ENCODE results near the gene KSR1.

KSR1 gene

GRCh38 chr17:27575096-27575911 is 119.1 kb downstream of the KSR1 start:
- DNase-seq: no peak

DNA sequence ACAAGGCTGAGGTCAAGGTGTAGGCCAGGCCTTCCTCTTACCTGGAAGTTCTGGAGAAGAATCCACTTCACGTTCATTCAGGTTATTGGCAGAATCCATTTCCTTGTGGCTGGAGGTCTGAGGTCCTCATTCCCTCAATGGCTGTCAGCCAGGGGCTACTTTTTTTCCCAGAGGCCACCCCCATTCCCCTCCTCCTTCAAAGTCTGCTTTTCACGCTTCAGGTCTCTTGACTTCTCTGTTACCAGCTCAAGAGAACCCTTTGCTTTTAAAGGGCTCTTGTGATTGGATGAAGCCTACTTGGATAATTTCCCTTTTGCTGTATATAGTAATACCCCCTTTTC is 119.6 kb downstream of the KSR1 start:
- DNase-seq: no peak

GRCh38 chr17:27576477-27577083 is 120.3 kb downstream of the KSR1 start:
- DNase-seq: no peak

- DNase-seq: no peak
Measured at GRCh38 chr17:27577121-27577761, 121.0 kb downstream of the KSR1 start.

DNA sequence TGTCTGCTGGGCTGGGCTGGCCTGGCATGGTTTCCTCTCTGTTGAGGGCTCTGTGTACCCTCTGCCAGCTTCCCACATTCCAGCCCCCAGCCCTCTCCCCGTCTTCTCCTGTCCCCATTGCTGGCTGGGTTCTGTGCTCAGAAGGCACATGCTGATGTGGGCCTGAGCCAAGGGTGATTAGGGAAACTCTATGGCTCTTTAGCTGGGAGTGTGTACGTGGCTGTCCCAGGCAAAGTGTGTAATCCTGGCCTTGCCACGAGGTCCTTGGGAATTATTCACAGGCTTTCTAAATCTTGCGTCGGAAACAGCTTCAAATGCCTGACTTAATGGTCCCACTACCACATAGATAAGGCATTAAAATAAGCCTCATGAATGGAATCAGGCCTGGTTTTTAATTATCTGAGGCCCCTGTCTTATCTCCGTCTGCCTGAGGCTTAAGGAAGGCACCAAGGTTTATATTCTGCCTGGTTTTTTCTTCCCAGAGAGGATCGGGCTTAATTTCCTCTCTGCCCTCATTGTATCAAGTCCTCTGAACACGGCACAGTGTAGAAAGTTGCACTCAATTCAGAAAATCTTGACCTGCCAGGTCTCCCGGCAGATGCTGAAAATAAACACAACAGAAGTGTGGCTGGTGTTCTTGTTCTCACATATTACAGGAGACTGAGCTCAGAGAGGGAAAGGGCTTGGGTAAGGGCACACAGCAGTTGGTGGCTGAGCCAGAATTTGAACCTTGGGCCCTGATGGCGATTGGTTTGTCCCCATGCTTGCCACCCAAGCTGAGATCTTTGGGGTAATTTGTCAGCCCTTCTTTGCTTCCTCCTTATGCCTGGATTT is 121.9 kb downstream of the KSR1 start:
- DNase-seq: no peak

DNA sequence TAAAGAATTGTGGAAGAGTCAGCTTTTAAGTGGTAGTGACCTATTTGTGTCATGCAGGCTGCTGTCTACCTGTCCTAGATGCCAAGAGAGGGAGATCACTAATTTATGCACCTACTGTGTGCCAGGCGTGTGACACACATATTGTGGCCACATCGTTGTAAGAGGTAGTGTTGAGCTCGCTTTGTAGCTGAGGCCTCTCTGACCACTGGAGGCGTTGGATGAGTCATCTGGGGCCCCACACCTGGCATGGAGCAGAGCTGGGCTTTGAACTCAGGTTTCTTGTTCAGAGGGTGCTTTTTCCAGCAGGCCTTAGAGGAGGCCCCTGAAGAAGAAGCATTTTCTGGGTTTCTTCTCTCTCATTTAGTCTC is 122.5 kb downstream of the KSR1 start:
- DNase-seq: no peak

DNA sequence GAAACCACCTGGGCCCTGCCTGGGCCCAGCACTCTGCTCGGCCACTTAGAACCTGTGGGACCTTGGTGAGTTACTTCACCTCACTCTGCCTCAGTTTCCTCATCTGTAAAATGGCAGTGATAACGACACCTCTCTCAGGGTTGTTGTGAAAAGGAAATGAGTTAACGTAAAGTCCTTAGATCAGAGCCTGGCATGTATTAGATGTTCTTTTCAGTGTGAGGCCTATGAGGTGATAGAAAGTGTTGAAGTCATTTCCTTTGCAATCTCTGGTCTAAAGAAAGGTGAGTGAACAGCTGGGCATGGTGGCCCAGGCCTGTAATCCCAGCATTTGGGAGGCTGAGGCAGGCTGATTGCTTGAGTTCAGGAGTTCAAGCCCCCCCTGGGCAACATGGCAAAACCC is 123.1 kb downstream of the KSR1 start:
- DNase-seq: no peak

DNA sequence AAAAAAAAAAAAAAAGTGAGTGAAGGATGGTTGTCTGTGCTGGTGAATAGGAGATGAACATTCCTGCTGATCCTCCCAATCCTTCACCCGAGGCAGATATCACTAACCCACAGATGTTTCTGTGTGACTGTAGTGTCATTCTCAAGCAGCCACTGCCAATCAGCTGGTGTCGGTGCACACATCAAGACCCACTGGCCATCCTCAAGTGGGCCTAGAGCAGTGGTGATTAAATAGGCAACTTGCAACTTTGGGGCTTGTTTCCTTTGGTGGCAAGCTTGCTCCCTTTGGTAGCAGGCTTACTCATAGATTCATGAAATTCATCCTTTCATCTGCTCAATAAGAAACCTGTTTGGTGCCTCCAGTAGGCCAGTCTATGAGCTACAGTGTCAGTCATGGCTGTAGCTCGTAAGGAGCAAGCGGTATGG is 123.7 kb downstream of the KSR1 start:
- DNase-seq: no peak

DNA sequence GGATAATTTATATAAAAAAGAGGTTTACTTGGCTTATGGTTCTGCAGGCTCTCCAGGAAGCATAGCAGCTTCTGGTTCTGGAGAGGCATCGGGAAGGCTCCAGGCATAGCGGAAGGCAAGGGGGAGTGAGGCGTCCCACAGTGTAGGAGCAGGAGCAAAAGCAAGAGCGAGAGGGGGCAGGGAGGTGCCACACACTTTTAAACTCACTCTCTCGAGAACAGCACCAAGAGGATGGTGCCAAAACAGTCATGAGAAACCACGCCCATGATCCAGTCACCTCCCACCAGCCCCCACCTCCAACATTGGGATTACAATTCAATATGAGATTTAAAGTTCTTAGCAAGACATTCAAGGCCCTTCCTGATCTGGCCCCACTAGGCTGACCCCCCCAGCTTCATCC is 124.8 kb downstream of the KSR1 start:
- no peak for DNase-seq

DNA sequence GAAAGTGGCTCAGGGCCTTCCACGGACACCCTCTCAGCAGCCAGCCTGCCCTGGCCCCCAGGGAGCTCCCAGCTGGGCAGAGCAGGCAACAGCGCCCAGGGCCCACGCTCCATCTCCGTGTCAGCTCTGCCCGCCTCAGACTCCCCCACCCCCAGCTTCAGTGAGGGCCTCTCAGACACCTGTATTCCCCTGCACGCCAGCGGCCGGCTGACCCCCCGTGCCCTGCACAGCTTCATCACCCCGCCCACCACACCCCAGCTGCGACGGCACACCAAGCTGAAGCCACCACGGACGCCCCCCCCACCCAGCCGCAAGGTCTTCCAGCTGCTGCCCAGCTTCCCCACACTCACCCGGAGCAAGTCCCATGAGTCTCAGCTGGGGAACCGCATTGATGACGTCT is 126.4 kb downstream of the KSR1 start:
- DNase-seq: no peak

GRCh38 chr17:27585153-27585681 is 129.0 kb downstream of the KSR1 start:
- no peak for DNase-seq

- no peak for DNase-seq
Measured at GRCh38 chr17:27585792-27586191, 129.5 kb downstream of the KSR1 start.

DNA sequence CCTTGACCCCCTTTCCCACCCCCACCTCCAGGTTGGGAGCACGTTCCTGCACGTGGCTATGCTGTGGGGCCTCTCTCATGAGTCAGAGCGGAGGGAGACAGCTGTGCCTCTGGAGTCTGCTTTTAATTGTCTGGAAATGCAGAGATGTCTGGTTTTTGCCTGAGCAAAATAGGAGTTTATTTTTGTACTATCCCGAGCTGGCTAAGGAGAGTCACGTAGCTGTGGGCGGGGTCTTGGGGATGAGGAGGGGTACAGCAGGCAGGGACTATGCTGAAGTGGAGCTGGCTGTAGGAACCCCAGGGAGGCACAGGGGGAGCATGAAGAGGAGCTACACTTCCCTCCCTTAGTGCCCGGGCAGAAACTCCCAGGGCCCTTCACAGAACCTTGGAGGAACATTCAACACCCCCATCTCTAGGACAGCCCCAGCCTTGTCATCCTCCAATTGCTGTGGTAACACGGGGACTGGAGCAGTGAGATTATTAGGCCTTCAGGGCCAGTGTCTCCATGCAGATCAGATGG is 130.0 kb downstream of the KSR1 start:
- no peak for DNase-seq

DNA sequence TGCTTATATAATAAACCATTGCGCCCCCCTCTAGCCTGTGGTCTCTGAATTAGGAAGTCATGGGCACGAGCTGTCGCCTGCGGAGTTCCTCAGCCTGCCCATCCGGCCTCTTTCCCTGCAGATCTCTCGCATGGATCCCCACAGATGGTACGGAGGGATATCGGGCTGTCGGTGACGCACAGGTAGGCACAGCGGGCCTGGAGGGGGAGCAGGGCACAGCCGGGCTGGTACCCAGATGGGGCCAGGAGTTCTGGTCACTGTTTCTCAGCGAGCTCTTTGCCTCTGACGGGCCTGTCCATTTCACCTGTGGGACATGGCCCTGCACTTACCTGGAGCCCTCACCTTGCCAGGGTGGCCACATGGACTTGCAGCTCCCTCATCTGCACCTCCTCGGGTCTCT is 132.1 kb downstream of the KSR1 start:
- DNase-seq: no peak

- DNase-seq: no peak
Measured at GRCh38 chr17:27590864-27591263, 134.6 kb downstream of the KSR1 start.

DNA sequence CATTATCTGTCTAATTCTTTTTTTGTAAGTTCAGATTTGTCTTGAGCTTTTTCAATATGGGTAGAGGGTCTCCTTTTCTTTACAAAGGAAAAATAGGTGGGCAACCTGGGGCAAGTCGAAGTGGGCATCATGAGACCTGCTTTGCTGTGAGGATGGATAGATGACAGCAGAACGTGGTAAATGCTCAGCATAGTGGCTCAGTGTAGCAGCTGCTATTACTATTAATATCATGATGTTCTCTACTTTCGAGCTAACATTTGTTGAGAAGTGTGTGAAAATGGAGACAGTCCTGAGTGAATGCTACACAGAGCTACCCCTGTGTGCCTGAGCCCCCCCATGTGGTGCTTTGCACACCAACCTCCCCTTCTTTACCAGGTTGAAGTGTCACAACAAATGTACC is 135.7 kb downstream of the KSR1 start:
- DNase-seq: no peak

DNA sequence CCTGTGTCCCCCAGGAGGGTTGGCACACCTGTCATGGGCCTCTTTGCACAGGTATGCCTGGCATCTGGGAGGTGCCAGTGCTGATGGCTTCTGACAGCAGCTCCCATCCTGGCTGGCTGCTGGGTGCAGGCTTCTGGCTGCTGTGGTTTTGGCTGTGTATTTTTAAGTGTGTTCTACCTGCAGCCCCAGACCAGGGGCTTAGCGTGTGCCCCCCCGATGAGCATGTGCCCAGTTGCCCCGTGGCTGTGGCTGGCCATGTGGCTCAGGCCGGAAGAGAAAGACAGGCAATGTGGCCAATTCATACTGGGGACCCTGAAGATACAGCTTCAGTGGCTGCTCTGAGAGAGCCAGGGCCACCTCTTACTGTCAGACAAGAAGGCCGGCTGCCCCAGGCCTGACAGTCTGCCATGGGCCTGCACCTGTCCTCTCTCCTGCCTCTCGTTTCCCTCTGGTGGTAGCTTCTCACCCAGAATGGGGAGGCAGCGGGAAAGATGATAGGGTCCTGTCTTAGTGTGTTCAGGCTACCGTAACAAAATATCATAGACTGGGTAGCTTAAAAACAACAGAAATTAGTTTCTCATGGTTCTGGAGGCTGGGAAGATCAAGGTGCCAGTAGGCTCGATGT is 137.1 kb downstream of the KSR1 start:
- DNase-seq: no peak

DNA sequence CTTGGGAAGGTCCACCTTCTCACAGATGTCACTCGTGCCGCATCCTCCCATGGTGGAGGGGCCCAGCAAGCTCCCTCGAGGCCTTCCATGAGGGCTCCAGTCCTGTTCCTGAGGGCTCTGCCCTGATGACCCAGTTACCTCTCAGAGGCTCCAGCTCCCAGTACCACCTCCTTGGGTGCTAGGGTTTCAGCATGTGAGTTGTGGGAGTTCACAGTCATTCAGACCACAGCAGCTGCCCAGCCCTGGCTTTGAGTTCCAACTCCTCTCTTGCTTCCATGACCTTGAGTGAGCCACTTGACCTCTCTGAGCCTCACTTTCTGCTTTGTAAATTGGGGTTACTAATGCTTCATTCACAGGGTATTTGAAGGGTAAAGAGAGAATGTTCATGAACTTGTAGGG is 137.6 kb downstream of the KSR1 start:
- no peak for DNase-seq

DNA sequence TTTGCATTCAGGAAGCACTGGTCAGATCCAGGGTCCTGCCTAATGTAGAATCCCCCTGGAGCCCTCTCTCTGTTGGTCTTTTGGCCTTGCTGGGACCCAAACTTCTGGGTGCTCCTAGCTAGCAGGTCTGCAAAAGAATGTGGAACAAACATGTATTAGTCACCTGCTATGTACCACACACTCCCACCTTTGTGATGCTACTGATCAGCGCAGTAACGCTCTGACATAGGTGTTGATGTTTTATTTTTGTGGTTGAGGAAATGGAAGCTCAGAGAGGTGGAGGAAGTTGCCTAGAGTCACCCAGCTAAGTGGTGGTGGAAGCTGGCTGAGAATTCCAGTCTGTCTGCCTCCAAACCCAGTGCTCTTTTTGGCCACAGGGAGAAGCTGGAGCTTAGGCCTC is 139.0 kb downstream of the KSR1 start:
- no peak for DNase-seq

DNA sequence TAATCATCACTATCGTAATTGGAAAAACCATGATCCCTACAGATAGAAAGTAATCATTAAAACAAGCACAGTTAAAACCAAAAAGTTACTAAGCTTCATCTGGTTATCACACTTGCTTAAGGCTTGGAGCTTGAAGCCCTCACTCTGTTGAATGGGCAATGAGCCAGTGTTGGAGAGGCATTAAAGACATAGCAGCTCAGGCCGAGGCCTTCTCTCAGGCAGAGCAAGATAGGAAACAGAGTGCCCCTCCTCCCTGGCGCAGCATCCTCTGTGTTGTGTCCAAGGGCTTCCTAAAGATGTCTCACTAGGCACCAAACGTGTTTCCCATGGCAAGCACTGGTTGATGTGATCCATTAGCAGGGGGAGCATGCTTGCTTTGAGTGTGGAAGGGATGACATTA is 139.8 kb downstream of the KSR1 start:
- no peak for DNase-seq

DNA sequence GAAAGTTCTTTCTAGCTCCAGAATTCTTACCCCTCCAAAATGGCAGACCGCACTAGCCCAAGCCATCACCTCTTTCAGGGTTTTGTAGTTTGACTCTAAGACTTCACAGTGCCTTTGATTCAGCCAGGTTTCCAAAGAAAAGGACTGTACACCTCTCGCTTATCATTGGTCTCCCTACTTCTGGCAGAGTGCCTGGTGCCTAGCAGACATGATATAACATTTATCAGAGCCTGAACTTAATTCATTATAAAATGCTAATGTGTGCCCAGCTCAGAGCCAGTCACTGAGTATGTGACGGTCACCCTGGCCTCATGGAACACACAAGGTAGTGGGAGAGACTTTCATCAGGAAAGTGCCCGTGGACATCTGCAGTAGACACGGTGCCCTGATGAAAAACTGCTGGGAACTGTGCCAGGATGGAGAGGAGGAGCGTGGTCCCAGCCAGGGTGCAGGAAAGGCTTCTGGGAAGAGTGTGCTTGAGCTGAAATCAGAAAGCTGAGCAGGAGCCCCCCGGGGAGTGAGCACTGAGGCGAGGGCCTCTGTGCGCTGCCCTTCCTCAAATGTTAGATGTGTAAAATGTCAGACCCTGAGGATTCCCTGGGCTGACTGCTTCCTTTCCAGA is 140.4 kb downstream of the KSR1 start:
- no peak for DNase-seq

DNA sequence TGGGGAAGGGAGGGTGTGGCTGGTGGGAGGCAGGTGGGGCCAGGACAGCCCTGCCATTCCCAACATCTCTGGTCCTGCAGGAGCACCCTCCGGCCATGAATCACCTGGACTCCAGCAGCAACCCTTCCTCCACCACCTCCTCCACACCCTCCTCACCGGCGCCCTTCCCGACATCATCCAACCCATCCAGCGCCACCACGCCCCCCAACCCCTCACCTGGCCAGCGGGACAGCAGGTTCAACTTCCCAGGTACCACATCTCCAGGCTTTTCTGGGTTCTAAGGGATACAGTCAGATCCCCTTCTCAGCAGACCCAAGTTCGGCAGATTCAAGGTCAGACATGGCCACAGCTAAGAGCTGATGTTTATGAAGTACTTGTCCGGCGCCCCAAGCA is 140.9 kb downstream of the KSR1 start:
- no peak for DNase-seq

Measured in effector CD4-positive, alpha-beta T cell (primary cell).